Endothelial cell of umbilical vein (primary cell): ENCODE results near the gene COL23A1.

Source experiments
- GATA2 ChIP-seq: IDR thresholded peaks from 2 replicates; pipeline ENCODE4 v1.7.0; 2011; ENCODE audit warnings: low read depth, mild to moderate bottlenecking, moderate library complexity, mixed read lengths, low read length; ENCODE audit not compliant: insufficient read length, insufficient read depth
- POLR2A ChIP-seq: IDR thresholded peaks from 2 replicates; pipeline ENCODE4 v1.6.1; 2012; ENCODE audit warnings: low read depth, mild to moderate bottlenecking, control low read depth, low read length
- TF ChIP-seq, protein P1 (sequence below): IDR thresholded peaks from 2 replicates; pipeline ENCODE4 v1.6.1; 2011; ENCODE audit not compliant: insufficient read depth, insufficient read length

DNA sequence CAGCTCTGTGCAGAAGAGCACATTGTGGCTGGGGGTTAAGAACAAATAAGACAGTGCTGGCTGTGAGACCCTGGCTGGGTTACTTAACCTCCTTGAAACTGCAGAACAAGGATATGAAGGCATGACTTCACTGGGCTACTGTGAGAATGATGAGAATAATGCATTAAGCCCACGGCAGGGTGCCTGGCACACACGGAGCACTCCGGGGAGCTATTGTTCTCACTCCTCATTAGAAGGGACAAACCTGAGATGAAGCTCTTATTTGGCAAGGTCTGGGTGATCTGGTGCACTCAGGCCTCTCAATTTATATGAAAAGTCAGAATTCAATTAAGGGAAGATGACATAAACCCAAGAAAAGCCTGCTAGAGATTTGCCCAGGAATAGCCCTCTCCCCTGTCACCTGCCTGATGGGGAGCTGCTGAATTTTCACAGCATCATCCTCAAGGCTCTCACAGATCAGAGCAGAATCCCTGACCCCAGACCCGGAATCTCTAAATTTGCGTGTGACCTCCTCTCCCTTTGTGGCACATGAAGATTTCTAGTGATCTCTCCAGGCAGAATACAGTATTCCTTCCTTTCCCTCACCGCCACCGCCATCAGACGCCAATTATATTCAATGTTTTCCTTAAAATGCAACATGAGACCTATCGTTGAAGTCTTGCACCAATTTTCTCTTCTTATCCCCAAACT, 102.1 kb downstream of the COL23A1 start:
- TF ChIP-seq POLR2A (no peak), GATA2 (no peak)
- TF ChIP-seq, protein P1, sequence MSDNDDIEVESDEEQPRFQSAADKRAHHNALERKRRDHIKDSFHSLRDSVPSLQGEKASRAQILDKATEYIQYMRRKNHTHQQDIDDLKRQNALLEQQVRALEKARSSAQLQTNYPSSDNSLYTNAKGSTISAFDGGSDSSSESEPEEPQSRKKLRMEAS = no peak
